IMR-90 (cell line): ENCODE measurements around the gene MDM4. TPM values are rescaled to one million over a fixed set of nuclear protein-coding genes. Genes with fewer than 3 reads are reported as not detected.

ENCODE experiments used
- ATAC-seq: fragments of 200-7000 bp; cut with Tn5 transposase; 2 replicates; pipeline ENCODE4 v1.9.1; 2020; ENCODE audit warnings: low read depth, mild to moderate bottlenecking, moderate library complexity
- BruUV-seq: library from RNA; stranded (reverse); fragments of 400-500 nt; replicated peaks from 2 replicates; lab custom pipeline; 2021; lab: Mats Ljungman, UMichigan
- CTCF ChIA-PET: fragments of 300-600 bp; formaldehyde crosslinking; extraction: SDS; loops from one replicate; lab custom pipeline; 2021; ENCODE audit warnings: antibody characterized with exemption; lab: Yijun Ruan, JAX
- POLR2A ChIA-PET: fragments of 300-600 bp; sonication (Branson Sonifier 250); formaldehyde crosslinking; loops from one replicate; lab custom pipeline; 2022; ENCODE audit warnings: antibody characterized with exemption; ENCODE audit not compliant: unreplicated experiment; lab: Charles Lee
- DNase-seq: peaks from one replicate; pipeline ENCODE4 v3.0.0; 2013
- H2AFZ ChIP-seq: replicated peaks from 2 replicates; pipeline ENCODE3; 2013; ENCODE audit warnings: low read length, mild to moderate bottlenecking; ENCODE audit not compliant: poor library complexity
- H2AK5ac ChIP-seq: 2 replicates; pipeline ENCODE4 v1.6.1; 2013; ENCODE audit warnings: low read depth, low read length, inconsistent platforms
- H2AK9ac ChIP-seq: replicated peaks from 2 replicates; pipeline ENCODE3; 2013; ENCODE audit warnings: mild to moderate bottlenecking, low read depth, low read length, moderate library complexity; ENCODE audit not compliant: poor library complexity
- H2BK120ac ChIP-seq: 2 replicates; pipeline ENCODE4 v1.6.1; 2013; ENCODE audit warnings: low read depth, low read length, inconsistent platforms
- H2BK15ac ChIP-seq: 3 replicates; pipeline ENCODE4 v1.6.1; 2013; ENCODE audit warnings: low read depth, low read length, inconsistent platforms
- H2BK20ac ChIP-seq: 2 replicates; pipeline ENCODE4 v1.6.1; 2013; ENCODE audit warnings: low read depth, mild to moderate bottlenecking, inconsistent platforms, low read length, moderate library complexity
- H2BK5ac ChIP-seq: 2 replicates; pipeline ENCODE4 v1.6.1; 2013; ENCODE audit warnings: mild to moderate bottlenecking, low read depth, low read length, inconsistent platforms; ENCODE audit not compliant: poor library complexity, severe bottlenecking
- H3K14ac ChIP-seq: replicated peaks from 2 replicates; pipeline ENCODE4 v1.6.1; 2013; ENCODE audit warnings: low read depth, low read length, inconsistent platforms
- H3K18ac ChIP-seq: 2 replicates; pipeline ENCODE4 v1.6.1; 2013; ENCODE audit warnings: low read depth, low read length, control low read depth
- H3K23ac ChIP-seq: 2 replicates; pipeline ENCODE4 v1.6.1; 2013; ENCODE audit warnings: low read depth, low read length, inconsistent platforms
- H3K27ac ChIP-seq: 2 replicates; pipeline ENCODE4 v1.5.1; 2013; ENCODE audit warnings: mild to moderate bottlenecking, control low read depth, low read length; ENCODE audit not compliant: insufficient read depth
- H3K27me3 ChIP-seq: 2 replicates; pipeline ENCODE4 v1.6.1; 2013; ENCODE audit warnings: low read length; ENCODE audit not compliant: control insufficient read depth, insufficient read depth
- H3K36me3 ChIP-seq: 2 replicates; pipeline ENCODE4 v1.6.1; 2013; ENCODE audit warnings: low read length, mixed read lengths; ENCODE audit not compliant: control insufficient read depth, insufficient read depth
- H3K4ac ChIP-seq: 2 replicates; pipeline ENCODE4 v1.6.1; 2013; ENCODE audit warnings: low read depth, low read length, inconsistent platforms
- H3K4me1 ChIP-seq: 2 replicates; pipeline ENCODE4 v1.6.1; 2013; ENCODE audit warnings: low read length, mixed read lengths; ENCODE audit not compliant: control insufficient read depth, insufficient read depth
- H3K4me2 ChIP-seq: 2 replicates; pipeline ENCODE4 v1.6.1; 2013; ENCODE audit warnings: low read depth, mild to moderate bottlenecking, control low read depth, low read length, moderate library complexity
- H3K4me3 ChIP-seq: 2 replicates; pipeline ENCODE4 v1.5.1; 2013; ENCODE audit warnings: low read depth, mild to moderate bottlenecking, control low read depth, low read length, moderate library complexity; ENCODE audit not compliant: insufficient read depth
- H3K56ac ChIP-seq: 2 replicates; pipeline ENCODE4 v1.6.1; 2013; ENCODE audit warnings: low read length, inconsistent platforms; ENCODE audit not compliant: insufficient read depth; ENCODE audit errors: extremely low read depth
- H3K79me1 ChIP-seq, 2 experiments: 2 replicates each; pipeline ENCODE4 v1.6.1; 2013; ENCODE audit warnings: low read length in 2 of 2, inconsistent platforms in 1 of 2, low read depth in 1 of 2
- H3K9ac ChIP-seq: 2 replicates; pipeline ENCODE4 v1.6.1; 2013; ENCODE audit warnings: low read depth, low read length, control low read depth
- H3K9me1 ChIP-seq: 2 replicates; pipeline ENCODE4 v1.6.1; 2013; ENCODE audit warnings: low read length, inconsistent platforms; ENCODE audit not compliant: insufficient read depth
- H3K9me3 ChIP-seq: 2 replicates; pipeline ENCODE4 v1.6.1; 2013; ENCODE audit warnings: low read length; ENCODE audit not compliant: control insufficient read depth, insufficient read depth
- H4K20me1 ChIP-seq: 2 replicates; pipeline ENCODE4 v1.6.1; 2013; ENCODE audit warnings: low read length, inconsistent platforms; ENCODE audit not compliant: insufficient read depth
- H4K5ac ChIP-seq: 2 replicates; pipeline ENCODE4 v1.6.1; 2013; ENCODE audit warnings: mild to moderate bottlenecking, low read depth, low read length, control low read depth
- H4K8ac ChIP-seq, 2 experiments: 2 replicates each; pipeline ENCODE4 v1.6.1; 2013; ENCODE audit warnings: low read depth in 2 of 2, low read length in 2 of 2, control low read depth in 1 of 2, inconsistent platforms in 1 of 2
- H4K91ac ChIP-seq: 2 replicates; pipeline ENCODE4 v1.6.1; 2013; ENCODE audit warnings: low read depth, low read length, inconsistent platforms; ENCODE audit not compliant: insufficient read depth
- BHLHE40 ChIP-seq: fragments of 150-350 bp; IDR thresholded peaks from 2 replicates; pipeline ENCODE4 v1.6.1; 2016; ENCODE audit warnings: mild to moderate bottlenecking, low read depth, low read length
- CEBPB ChIP-seq: IDR thresholded peaks from 2 replicates; pipeline ENCODE4 v1.6.1; 2012; ENCODE audit warnings: low read depth, low read length, improper control_type of control experiment
- CHD1 ChIP-seq: IDR thresholded peaks from 2 replicates; pipeline ENCODE4 v1.6.1; 2012; ENCODE audit warnings: low read depth, low read length, improper control_type of control experiment
- FOS ChIP-seq: fragments of 150-350 bp; IDR thresholded peaks from 2 replicates; pipeline ENCODE4 v1.6.1; 2016; ENCODE audit warnings: low read depth, low read length
- MAZ ChIP-seq: IDR thresholded peaks from 2 replicates; pipeline ENCODE4 v1.6.1; 2012; ENCODE audit warnings: low read depth, mild to moderate bottlenecking, low read length, improper control_type of control experiment, moderate library complexity, borderline replicate concordance
- MXI1 ChIP-seq: IDR thresholded peaks from 2 replicates; pipeline ENCODE4 v1.6.1; 2012; ENCODE audit warnings: low read depth, mild to moderate bottlenecking, low read length, moderate library complexity, borderline replicate concordance
- POLR2A ChIP-seq: IDR thresholded peaks from 2 replicates; pipeline ENCODE4 v1.6.1; 2012; ENCODE audit warnings: mild to moderate bottlenecking, low read depth, low read length
- RAD21 ChIP-seq: IDR thresholded peaks from 2 replicates; pipeline ENCODE4 v1.6.1; 2012; ENCODE audit warnings: low read length, improper control_type of control experiment
- RCOR1 ChIP-seq: IDR thresholded peaks from 2 replicates; pipeline ENCODE4 v1.6.1; 2012; ENCODE audit warnings: mild to moderate bottlenecking, low read length, improper control_type of control experiment; ENCODE audit not compliant: insufficient replicate concordance
- RFX5 ChIP-seq: IDR thresholded peaks from 2 replicates; pipeline ENCODE4 v1.8.0; 2012; ENCODE audit warnings: low read depth, mild to moderate bottlenecking, low read length, moderate library complexity
- SMC3 ChIP-seq: fragments of 150-350 bp; IDR thresholded peaks from 2 replicates; pipeline ENCODE4 v1.6.1; 2016; ENCODE audit warnings: low read depth, mild to moderate bottlenecking, antibody characterized with exemption, low read length, moderate library complexity
- WGBS, 2 experiments: methylation state at CpG; one replicate each; pipeline versions ENCODE4 v1.1.5 to v1.1.7; 2013; ENCODE audit warnings: missing lambda C conversion rate in 2 of 2; ENCODE audit not compliant: insufficient read length in 1 of 2; ENCODE audit errors: extremely low coverage in 2 of 2; 5-methylcytosine and 5-hydroxymethylcytosine counted together
- dilution Hi-C: fragments of 300-500 bp; cut with HindIII; formaldehyde crosslinking; loops from one replicate; pipeline ENCODE4 v1.14.3; 2018; ENCODE audit warnings: low sequenced_read_pairs; ENCODE audit not compliant: unreplicated experiment
- in situ Hi-C: fragments of 300-500 bp; cut with MboI; formaldehyde crosslinking; loops from 3 replicates; pipeline ENCODE4 v1.14.3; 2019; ENCODE audit warnings: low sequenced_read_pairs, inconsistent platforms, mixed read lengths
- intact Hi-C: fragments of 100-400 bp; cut with micrococcal nuclease; formaldehyde crosslinking; loops from 2 replicates; pipeline ENCODE4 v1.10.0; 2022
- polyA plus RNA-seq, 3 experiments: library from polyadenylated mRNA; depleted of rRNA; stranded (reverse); fragments of >200 nt; gene quantifications; 2 replicates each; pipeline ENCODE4 v1.2.3, GENCODE V29; 2012; ENCODE audit warnings: low replicate concordance in 1 of 3
- total RNA-seq: library from RNA; depleted of rRNA; stranded (reverse); fragments of >200 nt; gene quantifications from 2 replicates; pipeline ENCODE4 v1.2.3, GENCODE V29; 2012
- TF ChIP-seq, protein P1 (sequence below): fragments of 150-350 bp; IDR thresholded peaks from 2 replicates; pipeline ENCODE4 v1.6.1; 2017; ENCODE audit warnings: mild to moderate bottlenecking, antibody characterized with exemption, low read length, low read depth
- TF ChIP-seq, protein P2 (sequence below): fragments of 150-350 bp; IDR thresholded peaks from 2 replicates; pipeline ENCODE4 v1.6.1; 2016; ENCODE audit warnings: low read depth, mild to moderate bottlenecking, low read length, moderate library complexity, borderline replicate concordance

The MDM4 gene
- total and polyA plus RNA-seq, 2 of the 4 experiments (the other 2 are of a cell fraction) = 7.4 to 20.1 TPM

GRCh38 chr1:204566583-204566955 is 50.4 kb downstream of the MDM4 start:
- intact Hi-C loops = loop anchor here (1.0 to 5.0 kb wide), 2 partner anchors 181 to 241 kb away; no protein-coding TSS in a partner anchor
- DNase-seq = no peak
- Histone ChIP-seq H4K5ac (no peak overlapping the region), H3K23ac (no peak overlapping the region), H3K4ac (no peak overlapping the region), H3K4me1 (no peaks in the 10 kb centered on the region), H3K9me1 (peaks cover 2% of the 10 kb centered on the region; the same call in 1 of the 2 replicates), H3K36me3 (no peaks in the 10 kb centered on the region), H3K27ac (no peak overlapping the region), H2BK15ac (no peak overlapping the region), H4K20me1 (no peaks in the 10 kb centered on the region), H3K79me1 (no peaks in the 10 kb centered on the region), H3K9ac (no peak overlapping the region), H3K56ac (no peak overlapping the region), H4K91ac (no peak overlapping the region), H2BK5ac (no peak overlapping the region), H2BK120ac (no peak overlapping the region), H3K9me3 (no peaks in the 10 kb centered on the region), H2AFZ (no peak overlapping the region), H2AK5ac (no peak overlapping the region), H2BK20ac (no peak overlapping the region), H3K27me3 (no peaks in the 10 kb centered on the region), H3K4me3 (no peak overlapping the region), H2AK9ac (no peak overlapping the region), H4K8ac (no peak overlapping the region), H3K14ac (no peak overlapping the region), H3K4me2 (no peak overlapping the region), H3K18ac (no peak overlapping the region)
- no peak for TF ChIP-seq RCOR1
- TF ChIP-seq BHLHE40 = no peak
- TF ChIP-seq, protein P1, sequence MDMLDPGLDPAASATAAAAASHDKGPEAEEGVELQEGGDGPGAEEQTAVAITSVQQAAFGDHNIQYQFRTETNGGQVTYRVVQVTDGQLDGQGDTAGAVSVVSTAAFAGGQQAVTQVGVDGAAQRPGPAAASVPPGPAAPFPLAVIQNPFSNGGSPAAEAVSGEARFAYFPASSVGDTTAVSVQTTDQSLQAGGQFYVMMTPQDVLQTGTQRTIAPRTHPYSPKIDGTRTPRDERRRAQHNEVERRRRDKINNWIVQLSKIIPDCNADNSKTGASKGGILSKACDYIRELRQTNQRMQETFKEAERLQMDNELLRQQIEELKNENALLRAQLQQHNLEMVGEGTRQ = no peak
- TF ChIP-seq, protein P2, sequence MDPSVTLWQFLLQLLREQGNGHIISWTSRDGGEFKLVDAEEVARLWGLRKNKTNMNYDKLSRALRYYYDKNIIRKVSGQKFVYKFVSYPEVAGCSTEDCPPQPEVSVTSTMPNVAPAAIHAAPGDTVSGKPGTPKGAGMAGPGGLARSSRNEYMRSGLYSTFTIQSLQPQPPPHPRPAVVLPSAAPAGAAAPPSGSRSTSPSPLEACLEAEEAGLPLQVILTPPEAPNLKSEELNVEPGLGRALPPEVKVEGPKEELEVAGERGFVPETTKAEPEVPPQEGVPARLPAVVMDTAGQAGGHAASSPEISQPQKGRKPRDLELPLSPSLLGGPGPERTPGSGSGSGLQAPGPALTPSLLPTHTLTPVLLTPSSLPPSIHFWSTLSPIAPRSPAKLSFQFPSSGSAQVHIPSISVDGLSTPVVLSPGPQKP = no peak
- no peak for TF ChIP-seq RAD21
- no peak for TF ChIP-seq MXI1
- TF ChIP-seq POLR2A = no peak
- TF ChIP-seq CEBPB = no peak
- TF ChIP-seq SMC3 = no peak
- no peak for TF ChIP-seq RFX5
- TF ChIP-seq MAZ = no peak
- no peak for TF ChIP-seq CHD1
- TF ChIP-seq FOS = no peak
- CTCF ChIA-PET = interaction anchor here (2.1 to 2.8 kb wide), 2 partner anchors 197 to 241 kb away, joined by 12 to 41 read pairs; no protein-coding TSS in a partner anchor
- POLR2A ChIA-PET = no interaction called here
- ATAC-seq = no peak
- BruUV-seq = no TSS peak
- in situ Hi-C loops = loop anchor here (5.0 kb wide), 1 partner anchor 241 kb away; no protein-coding TSS in a partner anchor
- dilution Hi-C loops = no loop called here
- WGBS, 2 experiments = 78% methylated on average over 4 of the region's 6 CpGs; no CpG with 5 or more reads in 1 of the 2 experiments
